Nucleus accumbens (tissue), 56 donors: ENCODE data around the gene B3GNT3.
"Not testable (repeated sequence)": the region's sequence is repeated elsewhere in the genome, so short reads cannot be mapped to it uniquely, and the experiment has no call there.

Experiments used
- DNase-seq, 56 donors: peaks; one replicate each; lab custom pipeline; 2025; lab: John Stamatoyannopoulos, UW

Gene B3GNT3

DNA sequence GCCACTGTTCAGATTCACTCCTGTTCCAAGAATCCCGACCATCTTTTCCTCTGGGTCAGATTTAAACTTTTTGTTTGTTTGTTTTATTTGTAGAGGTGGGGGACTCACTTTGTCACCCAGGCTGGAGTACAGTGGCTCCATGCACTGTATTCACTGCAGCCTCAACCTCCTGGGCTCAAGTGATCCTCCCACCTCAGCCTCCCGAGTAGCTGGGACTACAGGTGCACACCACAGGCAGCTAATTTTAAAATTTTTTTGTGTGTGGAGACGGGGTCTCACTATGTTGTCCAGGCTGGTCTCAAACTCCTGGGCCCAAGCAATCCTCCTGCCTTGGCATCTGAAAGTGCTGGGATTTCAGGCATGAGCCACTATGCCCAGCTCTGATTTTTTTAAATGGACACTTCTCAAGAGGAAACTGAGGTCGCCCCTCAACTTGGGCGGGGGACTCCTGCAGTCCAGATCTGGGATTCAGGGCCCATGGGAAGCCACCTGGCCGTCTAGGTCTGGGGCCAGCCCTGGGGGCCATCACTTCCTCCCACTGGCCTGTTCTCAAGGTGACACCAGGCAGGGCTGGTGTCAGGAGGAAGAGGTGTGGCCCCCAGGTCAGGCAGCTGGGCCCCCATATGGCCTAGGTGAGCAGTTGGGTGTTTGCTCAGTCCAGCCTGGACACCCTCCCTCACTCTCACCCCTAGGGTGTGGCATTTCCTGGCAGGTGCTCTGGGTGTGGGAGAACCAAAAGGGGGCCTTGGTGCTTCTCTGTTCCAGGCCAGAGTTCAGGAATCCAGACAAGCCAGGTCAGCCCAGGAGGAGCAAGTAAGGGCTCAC, 1.3 kb downstream of the B3GNT3 start:
- DNase-seq, result no peak

DNA sequence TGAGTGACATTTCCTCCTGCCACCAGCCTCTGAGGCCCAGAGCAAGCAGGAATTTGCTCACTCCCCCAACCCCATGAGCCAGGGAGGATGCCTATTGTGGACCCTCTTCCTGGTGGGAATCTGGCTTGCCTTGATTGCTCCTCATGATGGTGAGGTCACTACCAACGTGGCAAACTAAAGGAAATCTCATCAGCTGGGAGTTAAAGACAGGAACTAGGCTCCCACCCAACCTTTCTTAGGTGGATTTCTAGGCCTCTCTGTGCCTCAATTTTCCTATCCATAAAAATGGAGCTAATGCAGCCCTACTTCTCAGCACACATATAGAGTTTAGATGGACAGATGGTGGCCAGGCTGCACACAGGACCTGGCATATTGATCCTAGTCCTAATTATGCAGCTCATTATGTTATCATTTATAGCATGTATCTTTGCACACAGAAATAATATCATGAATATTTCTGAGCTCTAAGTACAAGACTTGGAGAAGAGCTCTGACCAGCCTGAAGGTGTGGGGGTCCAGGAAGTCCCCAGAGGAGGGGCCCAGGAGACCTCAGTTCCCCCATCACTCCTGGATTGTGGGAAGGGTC, 2.0 kb downstream of the B3GNT3 start:
- no peak for DNase-seq

DNA sequence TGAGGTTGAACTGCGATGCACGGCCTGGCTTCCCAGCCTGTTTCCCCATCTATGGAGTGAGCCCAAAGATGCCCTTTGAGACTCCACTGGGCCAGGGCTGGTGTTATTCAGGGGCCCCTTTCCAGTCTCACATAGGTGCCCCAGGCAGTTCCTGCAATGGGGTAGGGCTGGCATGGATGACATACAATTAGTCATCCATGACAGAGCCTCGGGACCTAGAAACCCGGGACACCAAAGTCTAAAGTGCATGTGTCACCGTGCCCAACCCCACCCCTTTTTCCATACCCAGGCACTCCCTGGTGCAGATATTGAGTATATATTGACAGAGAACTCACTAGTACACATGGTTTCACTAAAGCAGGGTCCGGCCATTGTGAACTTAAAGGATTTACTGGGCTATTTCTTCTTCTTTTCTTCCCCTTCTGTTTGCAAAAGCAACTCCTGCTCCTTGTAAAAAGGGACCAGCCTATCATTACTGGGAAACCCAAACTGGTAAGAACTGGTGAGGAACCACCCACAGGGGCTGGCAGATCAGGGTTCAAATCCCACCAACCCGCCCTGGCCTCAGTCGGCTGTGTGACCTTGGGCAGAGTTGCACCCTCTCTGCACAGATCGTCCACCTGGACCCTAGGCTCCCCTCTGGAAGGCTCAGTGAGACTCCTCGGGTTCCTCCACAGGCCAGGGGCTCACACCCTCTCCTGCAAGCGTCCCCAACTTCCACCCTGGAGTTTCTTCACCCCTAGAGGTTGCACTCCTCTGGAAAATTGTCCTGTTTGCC, 2.7 kb downstream of the B3GNT3 start:
- no peak for DNase-seq

DNA sequence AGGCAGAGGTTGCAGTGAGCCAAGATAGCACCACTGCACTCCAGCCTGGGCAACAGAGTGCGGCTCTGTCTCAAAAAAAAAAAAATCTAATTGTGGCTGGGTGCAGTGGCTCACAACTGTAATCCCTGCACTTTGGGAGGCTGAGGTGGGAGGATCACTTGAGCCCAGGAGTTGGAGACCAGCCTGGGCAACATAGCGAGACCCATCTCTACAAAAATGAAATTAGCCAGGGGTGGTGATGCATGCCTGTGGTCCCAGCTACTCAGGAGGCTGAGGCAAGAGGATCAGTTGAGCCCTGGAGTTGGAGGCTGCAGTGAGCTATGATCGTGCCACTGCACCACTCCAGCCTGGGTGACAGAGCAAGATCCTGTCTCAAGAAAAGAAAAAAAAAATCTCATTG, 3.7 kb downstream of the B3GNT3 start:
- DNase-seq, result not testable (repeated sequence)

DNA sequence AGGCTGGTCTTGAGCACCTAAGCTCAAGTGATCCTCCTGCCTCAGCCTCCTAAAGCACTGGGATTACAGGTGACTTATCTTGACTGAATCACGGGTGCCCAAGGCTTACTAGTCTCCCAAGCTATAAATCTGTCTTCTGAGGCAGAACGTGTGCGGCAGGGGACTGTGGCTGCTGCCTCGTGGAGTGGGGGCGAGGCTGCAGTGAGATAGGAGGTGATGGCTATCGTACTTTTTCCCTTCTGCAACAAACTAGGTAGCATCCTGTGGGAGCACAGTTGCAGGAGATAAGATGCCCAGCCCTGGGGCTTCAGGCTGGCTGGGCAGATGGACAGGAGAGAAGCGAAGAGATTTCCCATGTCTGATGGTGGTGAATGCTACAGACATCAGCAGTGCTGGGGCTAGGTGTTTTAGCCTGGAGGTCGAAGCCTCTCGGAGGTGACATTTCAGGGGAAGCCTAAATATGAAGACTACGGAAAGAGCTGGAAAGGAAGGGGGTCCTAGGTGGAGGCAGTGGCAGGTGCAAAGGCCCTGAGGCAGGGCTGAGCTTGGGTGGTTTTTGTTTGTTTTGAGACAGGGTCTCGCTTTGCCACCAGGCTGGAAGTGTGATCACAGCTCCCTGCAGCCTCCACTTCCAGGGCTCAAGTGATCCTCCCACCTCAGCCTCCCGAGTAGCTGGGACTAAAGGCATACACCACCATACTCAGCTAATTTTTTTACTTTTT, 7.4 kb downstream of the B3GNT3 start:
- no peak for DNase-seq

DNA sequence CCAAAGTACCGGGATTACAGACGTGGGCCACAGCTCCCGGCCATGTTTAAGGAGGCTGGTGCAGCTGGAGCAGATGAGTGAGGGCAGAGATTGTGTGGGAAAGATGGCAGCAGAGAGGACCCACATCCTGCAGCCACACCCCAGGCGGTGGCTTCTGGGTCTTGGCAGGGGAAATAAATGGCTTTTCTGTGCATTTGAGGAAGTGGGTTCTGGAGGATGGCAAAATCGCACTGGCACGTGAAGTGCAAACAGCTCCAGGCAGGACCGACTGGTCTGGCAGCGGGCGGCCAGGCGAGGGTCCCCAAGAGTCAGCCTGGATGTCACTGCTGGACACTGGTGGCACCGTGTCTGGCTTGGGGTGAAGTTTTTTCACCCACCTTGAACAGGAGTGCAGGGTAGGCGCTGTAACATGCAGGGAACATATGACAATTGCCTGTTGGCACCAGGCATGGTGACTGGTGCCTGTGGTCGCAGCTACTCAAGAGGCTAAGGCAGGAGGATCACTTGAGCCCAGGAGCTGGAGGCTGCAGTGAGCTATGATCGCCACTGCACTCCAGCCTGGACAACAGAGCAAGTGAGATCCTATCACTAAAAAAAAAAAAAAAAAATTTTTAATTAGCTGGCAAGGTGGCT, 8.4 kb downstream of the B3GNT3 start:
- DNase-seq, result no peak

DNA sequence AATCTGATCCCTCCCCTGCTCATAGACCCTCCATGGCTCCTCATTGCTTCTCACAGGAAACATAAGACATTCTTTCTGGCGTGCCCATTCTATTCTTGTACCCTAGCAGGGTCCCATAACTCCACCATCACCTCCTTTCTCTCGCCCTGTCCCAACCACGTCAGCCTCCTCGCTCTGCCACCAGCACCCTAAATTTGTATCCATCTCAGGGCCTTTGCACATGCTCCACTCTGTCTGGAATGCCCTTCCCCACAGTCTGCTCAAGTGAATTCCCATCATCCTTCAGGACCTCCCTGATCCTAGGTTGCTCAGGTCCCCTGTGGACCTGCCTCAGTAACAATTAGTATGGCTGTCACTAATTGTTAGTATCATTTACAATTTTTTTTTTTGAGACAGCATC, 10.5 kb downstream of the B3GNT3 start:
- DNase-seq, result no peak

DNA sequence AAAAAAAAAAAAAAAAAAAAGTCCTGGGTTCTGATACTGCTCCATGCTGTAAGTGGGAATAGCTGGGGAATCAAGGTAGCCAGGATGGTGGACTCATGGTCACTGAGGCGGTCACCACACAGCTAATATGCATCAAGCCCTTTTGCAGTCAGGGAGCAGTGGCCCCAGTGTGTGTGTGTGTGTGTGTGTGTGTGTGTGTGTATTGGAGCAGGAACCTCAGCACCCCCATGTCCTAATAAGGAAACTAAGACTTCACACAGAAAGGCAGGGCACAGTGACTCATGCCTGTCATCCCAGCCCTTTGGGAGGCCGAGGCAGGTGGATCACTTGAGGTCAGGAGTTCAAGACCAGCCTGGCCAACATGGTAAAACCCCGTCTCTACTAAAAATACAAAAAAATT, 12.0 kb downstream of the B3GNT3 start:
- DNase-seq, result no peak

DNA sequence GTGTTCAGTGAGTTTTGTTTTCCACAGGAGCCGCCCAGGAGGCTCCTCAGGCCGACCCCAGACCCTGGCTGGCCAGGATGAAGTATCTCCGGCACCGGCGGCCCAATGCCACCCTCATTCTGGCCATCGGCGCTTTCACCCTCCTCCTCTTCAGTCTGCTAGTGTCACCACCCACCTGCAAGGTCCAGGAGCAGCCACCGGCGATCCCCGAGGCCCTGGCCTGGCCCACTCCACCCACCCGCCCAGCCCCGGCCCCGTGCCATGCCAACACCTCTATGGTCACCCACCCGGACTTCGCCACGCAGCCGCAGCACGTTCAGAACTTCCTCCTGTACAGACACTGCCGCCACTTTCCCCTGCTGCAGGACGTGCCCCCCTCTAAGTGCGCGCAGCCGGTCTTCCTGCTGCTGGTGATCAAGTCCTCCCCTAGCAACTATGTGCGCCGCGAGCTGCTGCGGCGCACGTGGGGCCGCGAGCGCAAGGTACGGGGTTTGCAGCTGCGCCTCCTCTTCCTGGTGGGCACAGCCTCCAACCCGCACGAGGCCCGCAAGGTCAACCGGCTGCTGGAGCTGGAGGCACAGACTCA, 12.9 kb downstream of the B3GNT3 start:
- DNase-seq, result no peak

DNA sequence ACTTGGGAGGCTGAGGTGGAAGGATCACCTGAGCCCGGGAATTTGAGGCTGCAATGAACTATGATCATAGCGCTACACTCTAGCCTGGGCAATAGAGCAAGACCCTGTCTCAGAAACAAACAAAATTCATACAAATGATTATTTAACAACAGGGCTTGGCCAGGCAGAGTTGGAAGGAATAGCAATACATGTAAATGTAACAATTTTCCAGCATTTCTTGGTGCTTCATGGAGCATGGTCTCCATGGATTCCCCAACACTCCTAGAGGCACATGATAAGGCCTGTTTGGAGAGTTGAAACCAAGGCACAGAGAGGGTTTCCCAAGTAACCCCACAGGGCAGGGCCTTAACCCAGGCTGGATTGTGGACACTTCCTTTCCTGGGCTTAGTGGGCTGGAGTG, 16.2 kb downstream of the B3GNT3 start:
- DNase-seq, result no peak

DNA sequence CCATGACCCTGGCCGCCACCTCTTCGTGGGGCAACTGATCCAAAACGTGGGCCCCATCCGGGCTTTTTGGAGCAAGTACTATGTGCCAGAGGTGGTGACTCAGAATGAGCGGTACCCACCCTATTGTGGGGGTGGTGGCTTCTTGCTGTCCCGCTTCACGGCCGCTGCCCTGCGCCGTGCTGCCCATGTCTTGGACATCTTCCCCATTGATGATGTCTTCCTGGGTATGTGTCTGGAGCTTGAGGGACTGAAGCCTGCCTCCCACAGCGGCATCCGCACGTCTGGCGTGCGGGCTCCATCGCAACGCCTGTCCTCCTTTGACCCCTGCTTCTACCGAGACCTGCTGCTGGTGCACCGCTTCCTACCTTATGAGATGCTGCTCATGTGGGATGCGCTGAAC, 16.7 kb downstream of the B3GNT3 start:
- DNase-seq, result no peak

DNA sequence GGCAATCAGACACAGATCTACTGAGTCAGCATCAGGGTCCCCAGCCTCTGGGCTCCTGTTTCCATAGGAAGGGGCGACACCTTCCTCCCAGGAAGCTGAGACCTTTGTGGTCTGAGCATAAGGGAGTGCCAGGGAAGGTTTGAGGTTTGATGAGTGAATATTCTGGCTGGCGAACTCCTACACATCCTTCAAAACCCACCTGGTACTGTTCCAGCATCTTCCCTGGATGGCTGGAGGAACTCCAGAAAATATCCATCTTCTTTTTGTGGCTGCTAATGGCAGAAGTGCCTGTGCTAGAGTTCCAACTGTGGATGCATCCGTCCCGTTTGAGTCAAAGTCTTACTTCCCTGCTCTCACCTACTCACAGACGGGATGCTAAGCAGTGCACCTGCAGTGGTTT, 17.2 kb downstream of the B3GNT3 start:
- no peak for DNase-seq

DNA sequence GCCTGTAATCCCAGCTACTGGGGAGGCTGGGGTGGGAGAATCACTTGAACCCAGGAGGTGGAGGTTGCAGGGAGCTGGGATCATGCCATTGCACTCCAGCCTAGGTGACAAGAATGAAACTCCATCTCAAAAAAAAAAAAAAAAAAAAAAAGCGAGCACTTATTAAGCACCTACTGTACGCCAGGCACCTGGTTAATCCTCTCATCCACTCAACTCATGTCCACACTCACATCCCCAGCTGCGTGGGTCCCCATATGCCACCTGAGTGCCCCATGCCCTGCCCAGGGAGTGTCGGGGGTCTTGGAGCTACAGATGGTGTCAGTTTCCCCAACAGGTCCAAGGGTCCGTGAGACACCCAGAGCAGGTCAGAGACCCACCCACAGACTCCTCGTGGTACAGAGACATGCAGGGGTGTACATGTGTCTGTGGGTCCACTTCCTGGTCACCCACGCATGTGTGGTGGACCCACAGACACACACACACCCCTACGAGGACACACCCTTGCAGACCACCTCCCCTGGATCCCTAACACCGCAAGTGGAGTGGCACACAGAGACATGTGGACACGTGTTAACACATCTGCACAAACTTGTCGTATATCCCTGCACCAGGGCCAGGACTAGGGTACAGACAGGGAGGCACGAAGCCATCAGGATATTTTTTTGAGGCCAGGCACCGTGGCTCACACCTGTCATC, 22.9 kb downstream of the B3GNT3 start:
- no peak for DNase-seq

DNA sequence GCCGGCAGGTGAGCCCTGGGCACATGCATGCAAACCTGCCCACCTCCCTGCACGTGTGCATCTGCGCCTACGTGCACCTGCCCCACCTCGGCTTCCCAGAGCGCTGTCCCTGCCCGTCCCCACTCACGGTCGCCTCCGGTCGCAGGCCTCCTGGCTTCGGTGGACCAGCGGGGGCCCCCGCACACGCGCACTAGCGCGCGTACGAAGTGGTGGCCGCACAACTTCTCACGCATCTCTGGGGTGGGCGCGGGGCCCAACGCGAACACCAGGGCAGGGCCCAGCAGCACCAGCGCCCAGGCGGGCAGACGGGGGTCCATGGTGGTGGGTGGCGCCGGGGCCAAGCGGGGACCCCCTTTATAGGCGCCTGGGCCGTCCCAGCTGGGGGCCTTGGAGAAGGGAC, 26.3 kb downstream of the B3GNT3 start, which contains the start of gene INSL3:
Gene INSL3 (minus strand): TSS at position 330 of the 400 bp plus-strand sequence. CDS start 13 bp downstream, at position 317.
- no peak for DNase-seq

DNA sequence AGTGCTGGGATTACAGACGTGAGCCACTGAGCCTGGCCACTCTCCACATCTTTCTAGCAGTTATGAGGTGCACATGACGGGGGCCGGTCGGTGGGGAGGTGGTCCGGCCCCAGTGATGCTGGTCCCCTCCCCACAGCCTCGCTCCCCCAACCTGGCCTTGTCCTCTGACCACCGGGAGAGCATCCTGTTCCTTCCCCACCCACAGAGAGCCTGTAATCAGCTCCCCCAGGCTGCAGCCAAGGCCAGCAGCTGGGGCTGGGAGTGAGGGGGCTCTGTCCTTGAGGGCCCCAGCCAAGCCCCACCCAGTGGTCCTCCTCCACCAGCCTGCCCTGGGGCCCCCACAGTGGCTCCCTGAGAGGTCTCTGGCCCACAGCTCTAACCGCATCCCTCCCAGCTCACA, 29.4 kb downstream of the B3GNT3 start:
- DNase-seq, result no peak

DNA sequence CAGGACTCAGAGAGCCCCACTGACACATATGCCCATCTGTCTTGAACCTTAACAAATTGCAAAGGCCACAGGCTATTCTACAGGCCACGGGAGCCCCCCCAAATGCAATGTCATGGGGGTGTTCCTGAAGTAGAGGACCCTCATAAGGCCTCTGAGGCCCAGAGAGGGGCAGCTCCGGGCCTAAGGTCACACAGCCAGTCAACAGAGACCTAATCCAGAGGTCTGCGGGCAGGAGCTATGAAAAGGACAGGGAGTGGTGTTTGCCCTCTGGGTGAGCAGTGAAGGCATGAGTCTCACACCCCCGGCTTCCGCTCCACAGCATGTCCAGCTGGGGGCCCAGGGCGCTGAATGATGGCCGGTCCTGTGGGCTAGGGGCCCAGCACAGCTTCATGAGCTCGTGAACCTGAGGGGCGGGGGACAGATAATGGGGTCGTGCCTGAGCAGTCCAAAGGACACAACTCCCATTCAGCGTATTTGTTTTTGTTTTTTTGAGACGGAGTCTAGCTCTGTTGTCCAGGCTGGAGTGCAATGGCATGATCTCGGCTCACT, 31.6 kb downstream of the B3GNT3 start:
- no peak for DNase-seq

DNA sequence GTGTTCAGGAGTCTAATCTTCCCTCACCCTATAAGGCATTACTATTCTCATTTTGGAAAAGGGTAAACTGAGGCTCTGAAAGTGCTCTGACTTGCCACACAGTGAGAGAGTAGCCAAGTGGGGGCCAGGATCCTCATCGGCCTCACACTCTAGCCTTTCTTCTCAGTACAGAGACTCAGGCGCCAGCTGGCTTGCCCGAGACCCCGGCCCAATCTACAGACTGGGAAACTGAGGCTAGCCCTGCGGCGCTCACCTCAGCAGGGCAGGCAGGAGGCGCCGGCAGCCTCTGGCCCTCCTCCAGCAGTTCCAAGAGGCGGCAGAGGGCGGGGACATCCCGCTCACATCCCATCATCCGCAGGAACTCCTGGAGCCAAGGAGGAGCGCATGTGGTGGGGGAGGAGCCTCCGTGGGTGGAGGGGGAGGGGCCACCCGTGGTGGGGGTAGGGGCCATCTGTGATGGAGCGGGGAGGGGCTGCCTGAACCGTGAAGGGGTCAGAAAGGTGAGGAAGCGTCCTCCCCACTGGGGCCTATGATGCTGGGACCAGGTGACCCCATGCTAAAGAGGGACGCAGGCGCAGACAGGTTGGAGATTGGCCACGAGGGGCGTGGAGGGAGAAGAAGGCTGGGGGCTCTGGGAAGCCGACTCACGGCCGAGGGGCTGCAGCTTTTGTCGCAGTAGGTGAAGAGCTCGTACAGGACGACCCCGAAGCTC, 35.1 kb downstream of the B3GNT3 start:
- DNase-seq, result peak in 41 of 56 donors; percentile 6 to 74 (median 43)
